ENCODE measurements around the gene GCGR. TPM values are rescaled to one million over a fixed set of nuclear protein-coding genes. Genes with fewer than 3 reads are reported as not detected.

The GCGR gene
- total and polyA plus RNA-seq, 2 donors from 2014 or later = 9.3 to 37.2 TPM

DNA sequence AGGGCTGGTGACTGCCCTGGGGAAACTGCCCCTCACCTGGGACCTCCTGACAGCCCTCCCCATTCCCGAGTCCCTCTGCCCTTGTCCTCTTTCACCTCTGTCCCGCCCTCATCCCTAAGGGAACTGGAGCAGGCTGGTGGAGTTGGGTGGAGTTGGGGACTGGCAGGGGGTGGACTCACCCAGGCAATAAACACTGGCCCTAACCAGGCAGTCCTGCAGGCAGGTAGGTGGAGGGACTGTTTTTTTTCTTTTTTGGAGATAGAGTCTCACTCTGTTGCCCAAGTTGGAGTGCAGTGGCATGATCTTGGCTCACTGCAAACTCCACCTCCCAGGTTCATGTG lies 11.7 kb downstream of the GCGR start:
- Histone ChIP-seq H3K9me3 (ENCODE audit: control insufficient read depth in 2 of 3, insufficient read depth in 1 of 3, low read length in 3 of 3) (no peaks in the 10 kb centered on the region), H3K4me1 (ENCODE audit: control insufficient read depth in 2 of 3, insufficient read depth in 2 of 3, low read depth in 1 of 3, low read length in 3 of 3) (peaks cover 0 to 3% (median 0%) of the 10 kb centered on the region in 3 donors), H3K9ac (ENCODE audit: low read length in 3 of 3) (peak overlapping the region in 1 of 3 donors; percentile 62), H3K4me3 (ENCODE audit: low read length in 3 of 3) (no peak overlapping the region), H3K27ac (ENCODE audit: low read depth in 2 of 2, low read length in 2 of 2) (peak overlapping the region; percentile 95 to 97), H3K36me3 (ENCODE audit: control insufficient read depth in 2 of 3, insufficient read depth in 3 of 3, low read length in 3 of 3) (no peaks in the 10 kb centered on the region), H3K27me3 (ENCODE audit: control insufficient read depth, insufficient read depth, low read length) (no peaks in the 10 kb centered on the region)
- intact Hi-C loops (cut with DNase I) = no loop called here
- FAIRE-seq (no peak), DNase-seq (peak in 3 of 5 donors; percentile 41 to 87 (median 58))
- TF ChIP-seq, protein P1, sequence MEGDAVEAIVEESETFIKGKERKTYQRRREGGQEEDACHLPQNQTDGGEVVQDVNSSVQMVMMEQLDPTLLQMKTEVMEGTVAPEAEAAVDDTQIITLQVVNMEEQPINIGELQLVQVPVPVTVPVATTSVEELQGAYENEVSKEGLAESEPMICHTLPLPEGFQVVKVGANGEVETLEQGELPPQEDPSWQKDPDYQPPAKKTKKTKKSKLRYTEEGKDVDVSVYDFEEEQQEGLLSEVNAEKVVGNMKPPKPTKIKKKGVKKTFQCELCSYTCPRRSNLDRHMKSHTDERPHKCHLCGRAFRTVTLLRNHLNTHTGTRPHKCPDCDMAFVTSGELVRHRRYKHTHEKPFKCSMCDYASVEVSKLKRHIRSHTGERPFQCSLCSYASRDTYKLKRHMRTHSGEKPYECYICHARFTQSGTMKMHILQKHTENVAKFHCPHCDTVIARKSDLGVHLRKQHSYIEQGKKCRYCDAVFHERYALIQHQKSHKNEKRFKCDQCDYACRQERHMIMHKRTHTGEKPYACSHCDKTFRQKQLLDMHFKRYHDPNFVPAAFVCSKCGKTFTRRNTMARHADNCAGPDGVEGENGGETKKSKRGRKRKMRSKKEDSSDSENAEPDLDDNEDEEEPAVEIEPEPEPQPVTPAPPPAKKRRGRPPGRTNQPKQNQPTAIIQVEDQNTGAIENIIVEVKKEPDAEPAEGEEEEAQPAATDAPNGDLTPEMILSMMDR (IDR thresholded peaks at IDR 0.05; ENCODE audit: borderline replicate concordance, extremely low read depth, insufficient read depth) = no peak

DNA sequence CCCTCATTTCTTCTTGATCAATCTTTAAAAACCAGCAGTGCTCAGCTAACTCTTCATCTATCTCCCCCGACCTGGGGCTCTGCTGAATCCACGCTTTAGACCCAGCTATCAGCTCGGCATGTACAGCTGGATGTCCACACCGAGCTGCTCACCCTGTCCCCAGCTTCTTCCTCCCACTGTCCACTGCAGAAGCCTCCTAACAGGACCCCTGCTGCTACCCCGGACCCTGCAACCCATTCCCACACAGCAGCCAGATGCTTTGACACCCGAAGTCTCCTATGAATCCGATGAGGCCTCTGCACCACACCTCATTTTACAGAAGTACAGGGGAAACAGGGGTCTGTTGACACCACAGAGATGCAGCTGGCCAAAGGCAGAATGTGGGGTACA lies 13.8 kb downstream of the GCGR start:
- intact Hi-C loops (cut with DNase I) = no loop called here
- Histone ChIP-seq H3K4me3 (ENCODE audit: low read length in 3 of 3) (no peak overlapping the region), H3K9ac (ENCODE audit: low read length in 3 of 3) (no peak overlapping the region), H3K36me3 (ENCODE audit: control insufficient read depth in 2 of 3, insufficient read depth in 3 of 3, low read length in 3 of 3) (no peaks in the 10 kb centered on the region), H3K4me1 (ENCODE audit: control insufficient read depth in 2 of 3, insufficient read depth in 2 of 3, low read depth in 1 of 3, low read length in 3 of 3) (peaks cover 0 to 17% (median 0%) of the 10 kb centered on the region in 3 donors), H3K27ac (ENCODE audit: low read depth in 2 of 2, low read length in 2 of 2) (no peak overlapping the region), H3K9me3 (ENCODE audit: control insufficient read depth in 2 of 3, insufficient read depth in 1 of 3, low read length in 3 of 3) (no peaks in the 10 kb centered on the region), H3K27me3 (ENCODE audit: control insufficient read depth, insufficient read depth, low read length) (no peaks in the 10 kb centered on the region)
- no peak for FAIRE-seq
- no peak for DNase-seq
- TF ChIP-seq, protein P1 (IDR thresholded peaks at IDR 0.05; ENCODE audit: borderline replicate concordance, extremely low read depth, insufficient read depth) = no peak

- no peaks in the 10 kb centered on the region for H3K27me3 ChIP-seq (ENCODE audit: control insufficient read depth, insufficient read depth, low read length)
- H3K27ac ChIP-seq (ENCODE audit: low read depth in 2 of 2, low read length in 2 of 2) = no peak overlapping the region
- no peaks in the 10 kb centered on the region for H3K9me3 ChIP-seq (ENCODE audit: control insufficient read depth in 2 of 3, insufficient read depth in 1 of 3, low read length in 3 of 3)
- intact Hi-C loops (cut with DNase I) = no loop called here
- no peaks in the 10 kb centered on the region for H3K36me3 ChIP-seq (ENCODE audit: control insufficient read depth in 2 of 3, insufficient read depth in 3 of 3, low read length in 3 of 3)
- DNase-seq = no peak
- TF ChIP-seq, protein P1 (IDR thresholded peaks at IDR 0.05; ENCODE audit: borderline replicate concordance, extremely low read depth, insufficient read depth) = no peak
- peaks cover 0 to 17% (median 0%) of the 10 kb centered on the region in 3 donors for H3K4me1 ChIP-seq (ENCODE audit: control insufficient read depth in 2 of 3, insufficient read depth in 2 of 3, low read depth in 1 of 3, low read length in 3 of 3)
- FAIRE-seq = no peak
- no peak overlapping the region for H3K9ac ChIP-seq (ENCODE audit: low read length in 3 of 3)
- H3K4me3 ChIP-seq (ENCODE audit: low read length in 3 of 3) = no peak overlapping the region
Observed at GRCh38 chr17:81819708-81820107, 15.8 kb downstream of the GCGR start.

DNA sequence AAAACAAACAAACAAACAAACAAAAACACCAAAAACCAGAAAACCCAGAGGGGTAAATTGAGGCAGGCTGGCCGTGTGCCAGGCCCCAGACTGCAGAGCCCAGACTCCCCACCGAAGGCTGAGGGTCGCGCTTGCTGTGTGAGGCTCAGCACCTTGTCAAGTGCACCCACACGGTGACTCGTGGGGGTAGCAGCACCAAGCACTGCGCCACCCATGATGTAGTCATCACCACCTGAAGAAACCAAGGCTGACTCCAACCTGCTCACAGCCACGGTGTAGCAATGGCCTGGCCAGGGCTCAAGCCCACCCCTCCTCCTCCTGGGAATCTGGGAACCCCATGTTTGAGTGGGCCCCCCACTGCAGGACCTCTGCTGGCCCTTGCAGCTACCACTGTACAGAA lies 17.2 kb downstream of the GCGR start:
- DNase-seq = peak in 1 of 5 donors; percentile 37
- intact Hi-C loops (cut with DNase I) = no loop called here
- Histone ChIP-seq H3K9me3 (ENCODE audit: control insufficient read depth in 2 of 3, insufficient read depth in 1 of 3, low read length in 3 of 3) (no peaks in the 10 kb centered on the region), H3K27ac (ENCODE audit: low read depth in 2 of 2, low read length in 2 of 2) (peak overlapping the region; percentile 86 to 93), H3K27me3 (ENCODE audit: control insufficient read depth, insufficient read depth, low read length) (no peaks in the 10 kb centered on the region), H3K4me3 (ENCODE audit: low read length in 3 of 3) (no peak overlapping the region), H3K9ac (ENCODE audit: low read length in 3 of 3) (peak overlapping the region in 1 of 3 donors; percentile 34), H3K36me3 (ENCODE audit: control insufficient read depth in 2 of 3, insufficient read depth in 3 of 3, low read length in 3 of 3) (no peaks in the 10 kb centered on the region), H3K4me1 (ENCODE audit: control insufficient read depth in 2 of 3, insufficient read depth in 2 of 3, low read depth in 1 of 3, low read length in 3 of 3) (peaks cover 0 to 14% (median 0%) of the 10 kb centered on the region in 3 donors)
- TF ChIP-seq, protein P1 (IDR thresholded peaks at IDR 0.05; ENCODE audit: borderline replicate concordance, extremely low read depth, insufficient read depth) = no peak
- no peak for FAIRE-seq

Measured in kidney (tissue), 14 donors.